ENCODE measurements around the gene FBN2.

GRCh38 chr5:128483738-128484137, 54.3 kb downstream of the FBN2 start:
- no peak for TF ChIP-seq POLR2A (IDR thresholded peaks at IDR 0.05)
- TF ChIP-seq CTCF (IDR thresholded peaks at IDR 0.05): no peak

Measured in heart left ventricle (tissue), 13 donors.